HG02571 (cell line): ENCODE measurements around the gene RNF187.
"Not testable (repeated sequence)": the region's sequence is repeated elsewhere in the genome, so short reads cannot be mapped to it uniquely, and the experiment has no call there.

Source experiments
- ATAC-seq: cut with Tn5 transposase; IDR thresholded peaks from one replicate; pipeline ENCODE4 v1.9.1; 2021; ENCODE audit warnings: mild to moderate bottlenecking, moderate library complexity; ENCODE audit not compliant: unreplicated experiment

The RNF187 gene

GRCh38 chr1:228486596-228487335 lies 416 bp upstream of the RNF187 start:
- ATAC-seq = peak; percentile 60

- ATAC-seq = no peak
Measured at GRCh38 chr1:228488125-228488817, 1.1 kb downstream of the RNF187 start.

GRCh38 chr1:228488818-228489674 lies 1.9 kb downstream of the RNF187 start:
- no peak for ATAC-seq

- no peak for ATAC-seq
Measured at GRCh38 chr1:228490120-228491078, 3.2 kb downstream of the RNF187 start.

- no peak for ATAC-seq
Measured at GRCh38 chr1:228493141-228494043, 6.2 kb downstream of the RNF187 start.

GRCh38 chr1:228494044-228494353 lies 6.8 kb downstream of the RNF187 start:
- no peak for ATAC-seq

GRCh38 chr1:228494391-228494790 lies 7.2 kb downstream of the RNF187 start:
- no peak for ATAC-seq

GRCh38 chr1:228494970-228495853 lies 8.0 kb downstream of the RNF187 start:
- no peak for ATAC-seq

GRCh38 chr1:228496084-228496483 lies 8.9 kb downstream of the RNF187 start:
- no peak for ATAC-seq

- ATAC-seq = no peak
Measured at GRCh38 chr1:228496494-228496893, 9.3 kb downstream of the RNF187 start.

GRCh38 chr1:228497206-228497605 lies 10.0 kb downstream of the RNF187 start:
- no peak for ATAC-seq

GRCh38 chr1:228497817-228498216 lies 10.6 kb downstream of the RNF187 start:
- ATAC-seq = no peak

- no peak for ATAC-seq
Measured at GRCh38 chr1:228500143-228500734, 13.1 kb downstream of the RNF187 start.

GRCh38 chr1:228500901-228501871 lies 14.0 kb downstream of the RNF187 start:
- ATAC-seq = peak; percentile 87

- ATAC-seq = no peak
Measured at GRCh38 chr1:228502522-228502921, 15.3 kb downstream of the RNF187 start.

GRCh38 chr1:228505944-228506343 lies 18.8 kb downstream of the RNF187 start:
- ATAC-seq = not testable (repeated sequence)
